Measurements from ENCODE around the gene PRRT2. TPM values are rescaled to one million over a fixed set of nuclear protein-coding genes. Genes with fewer than 3 reads are reported as not detected.
A peak's percentile ranks its signal among the peaks of the same experiment; 100 is the strongest.

Gene PRRT2
- total RNA-seq, 2 donors from 2014 or later, result 1.4 to 5.9 TPM

GRCh38 chr16:29860218-29860617, 48.2 kb downstream of the PRRT2 start:
- DNase-seq (ENCODE audit: low spot score in 2 of 2) (no peak), ATAC-seq (no peak)
- Mint-ChIP-seq H3K27ac (peak overlapping the region; percentile 52 to 92), H3K36me3 (peaks cover 6 to 12% of the 10 kb centered on the region in 2 donors), H3K9me3 (no peaks in the 10 kb centered on the region)

DNA sequence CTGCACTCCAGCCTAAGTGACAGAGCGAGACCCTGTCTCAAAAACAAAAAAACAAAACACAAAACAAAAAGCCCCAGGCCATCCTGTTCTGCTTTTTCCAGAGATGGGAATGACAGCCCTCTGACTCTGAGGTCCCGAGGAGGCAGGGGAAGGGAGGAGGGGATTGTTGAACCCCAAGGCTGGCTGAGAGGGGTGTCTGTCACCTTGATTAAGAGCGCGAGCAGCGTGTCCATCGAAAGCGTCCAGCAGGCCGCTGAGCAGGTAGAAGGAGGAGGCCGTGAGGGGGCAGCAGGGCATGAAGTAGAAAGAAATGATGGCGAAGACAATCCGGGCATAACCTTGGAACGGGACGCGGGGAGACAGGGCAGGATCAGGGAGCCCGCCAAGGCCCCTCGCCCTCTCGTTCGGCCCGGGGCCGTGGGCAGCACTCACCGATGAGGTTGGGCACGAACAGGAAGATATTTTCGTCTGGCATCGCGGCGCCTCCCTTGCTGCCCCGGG, 50.4 kb downstream of the PRRT2 start:
- DNase-seq (ENCODE audit: low spot score in 2 of 2) (peak in 1 of 2 donors; percentile 21), ATAC-seq (peak in 1 of 2 donors; percentile 9)
- Mint-ChIP-seq H3K27ac (peak overlapping the region; percentile 96 to 97), H3K36me3 (peaks cover 6 to 12% of the 10 kb centered on the region in 2 donors), H3K9me3 (no peaks in the 10 kb centered on the region)

- Mint-ChIP-seq H3K27ac (peak within 1 kb of the TSS; percentile 97 to 99), H3K9me3 (no peaks in the 10 kb centered on the region), H3K36me3 (peaks cover 6 to 12% of the 10 kb centered on the region in 2 donors)
- ATAC-seq, result peak; percentile 90 to 99
- DNase-seq (ENCODE audit: low spot score in 2 of 2), result peak; percentile 87 to 92
Measured at GRCh38 chr16:29862884-29863668, 51.1 kb downstream of the PRRT2 start, which contains the start of gene CDIPT. CDIPT (minus strand) TSS chr16:29863226; CDS start chr16:29862857, 369 bp downstream.

DNA sequence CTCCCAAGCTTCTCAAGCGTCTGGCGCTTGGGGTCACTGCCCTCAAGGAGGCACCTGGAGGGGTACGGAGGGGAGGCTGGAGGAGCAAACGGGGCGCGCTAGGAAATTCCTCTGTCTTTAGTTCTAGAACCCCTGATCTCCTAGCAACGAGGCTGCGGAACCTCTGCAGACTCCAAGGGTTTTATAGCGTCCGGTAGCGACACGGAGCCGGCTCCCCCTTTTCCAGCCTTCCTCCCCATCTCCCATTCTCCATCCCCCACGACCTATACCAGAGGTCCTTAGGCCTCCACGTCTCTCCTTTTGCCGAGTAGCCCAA, 51.6 kb downstream of the PRRT2 start:
- DNase-seq (ENCODE audit: low spot score in 2 of 2), result no peak
- Mint-ChIP-seq H3K36me3 (peaks cover 6% of the 10 kb centered on the region in 2 donors), H3K9me3 (no peaks in the 10 kb centered on the region), H3K27ac (peak overlapping the region; percentile 97 to 99)
- no peak for ATAC-seq

DNA sequence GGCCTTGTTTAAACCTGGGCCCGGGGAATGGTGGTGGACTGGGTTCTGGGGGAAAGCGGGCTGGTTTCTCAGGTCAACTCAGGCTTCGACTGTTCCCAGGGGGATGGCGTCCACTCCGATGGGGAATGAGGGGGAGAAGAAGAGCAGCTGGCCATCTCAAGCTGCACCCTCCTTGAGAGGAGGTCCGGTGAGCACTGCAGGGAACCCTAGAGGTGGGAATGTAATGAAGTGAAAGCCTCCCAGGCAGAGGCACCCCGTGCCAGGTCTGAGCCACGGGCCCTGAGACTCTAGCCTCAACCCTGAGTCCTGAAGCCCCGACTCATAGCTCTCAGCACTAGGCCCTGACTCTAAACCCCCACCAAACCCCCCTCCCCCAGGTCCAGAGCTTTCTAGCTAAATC, 52.2 kb downstream of the PRRT2 start:
- no peak for DNase-seq (ENCODE audit: low spot score in 2 of 2)
- Mint-ChIP-seq H3K36me3 (peaks cover 6% of the 10 kb centered on the region in 2 donors), H3K27ac (peak overlapping the region in 1 of 2 donors; percentile 97), H3K9me3 (no peaks in the 10 kb centered on the region)
- ATAC-seq, result no peak

Other genes starting within 250 kb of the PRRT2 start
- gene SPN, start 148.9 kb upstream of the PRRT2 start, total RNA-seq, result 100 to 1,000 TPM in 1 of 2 donors, 10 to 100 TPM in 1; 83.4 to 145 TPM
- 10 to 100 TPM; 10.1 to 14.5 TPM for gene QPRT, start 133.0 kb upstream of the PRRT2 start, total RNA-seq
- gene C16orf54, start 66.2 kb upstream of the PRRT2 start, total RNA-seq, result 10 to 100 TPM; 14.0 to 19.5 TPM
- gene ZG16, start 33.9 kb upstream of the PRRT2 start, total RNA-seq, result not detected
- gene KIF22, start 21.4 kb upstream of the PRRT2 start, total RNA-seq, result 100 to 1,000 TPM; 151 to 268 TPM
- 100 to 1,000 TPM; 285 to 386 TPM for gene MAZ, start 5.7 kb upstream of the PRRT2 start, total RNA-seq
- gene PAGR1, start 4.0 kb downstream of the PRRT2 start, total RNA-seq, result 10 to 100 TPM; 20.2 to 40.0 TPM
- 100 to 1,000 TPM in 1 of 2 donors, 10 to 100 TPM in 1; 77.6 to 168 TPM for gene MVP, start 8.3 kb downstream of the PRRT2 start, total RNA-seq
- 10 to 100 TPM; 39.4 to 40.6 TPM for gene CDIPT, start 51.0 kb downstream of the PRRT2 start, total RNA-seq
- gene SEZ6L2, start 87.4 kb downstream of the PRRT2 start, total RNA-seq, result 1 to 10 TPM in 1 of 2 donors, under 1 TPM in 1; 0.35 to 1.3 TPM
- gene ASPHD1, start 88.3 kb downstream of the PRRT2 start, total RNA-seq, result 1 to 10 TPM; 1.4 to 3.8 TPM
- 10 to 100 TPM; 37.1 to 55.5 TPM for gene KCTD13, start 114.0 kb downstream of the PRRT2 start, total RNA-seq
- 10 to 100 TPM; 52.5 to 63.8 TPM for gene TMEM219, start 149.9 kb downstream of the PRRT2 start, total RNA-seq
- 10 to 100 TPM; 29.6 to 52.7 TPM for gene TAOK2, start 161.7 kb downstream of the PRRT2 start, total RNA-seq
- 10 to 100 TPM; 30.1 to 38.7 TPM for gene HIRIP3, start 183.4 kb downstream of the PRRT2 start, total RNA-seq
- gene INO80E, start 184.0 kb downstream of the PRRT2 start, total RNA-seq, result 10 to 100 TPM; 85.3 to 90.7 TPM
- gene DOC2A, start 198.8 kb downstream of the PRRT2 start, total RNA-seq, result 1 to 10 TPM in 1 of 2 donors, under 1 TPM in 1; 0.80 to 2.0 TPM
- not detected for gene C16orf92, start 211.0 kb downstream of the PRRT2 start, total RNA-seq
- 10 to 100 TPM in 1 of 2 donors, 1 to 10 TPM in 1; 3.4 to 14.1 TPM for gene TLCD3B, start 219.1 kb downstream of the PRRT2 start, total RNA-seq